Right cardiac atrium (tissue), 5 donors: ENCODE measurements around the gene ZNF611. TPM values are rescaled to one million over a fixed set of nuclear protein-coding genes. Genes with fewer than 3 reads are reported as not detected.
"Not testable (repeated sequence)": the region's sequence is repeated elsewhere in the genome, so short reads cannot be mapped to it uniquely, and the experiment has no call there.

Experiments
- ATAC-seq, 2 donors: fragments of 200-7000 bp; cut with Tn5 transposase; one replicate each; pipeline versions ENCODE4 v1.8.0 to v1.9.1; 2020; ENCODE audit warnings: moderate library complexity in 2 of 2, mild to moderate bottlenecking in 1 of 2
- DNase-seq, 3 donors: peaks; one replicate each; pipeline ENCODE4 v3.0.0-alpha.2; 2020
- H3K27ac ChIP-seq: one replicate; pipeline ENCODE4 v1.5.1; 2013; ENCODE audit warnings: mild to moderate bottlenecking, low read length, control low read depth, moderate library complexity
- H3K27me3 ChIP-seq: one replicate; pipeline ENCODE4 v1.6.1; 2013; ENCODE audit not compliant: control insufficient read depth, insufficient read depth
- H3K4me1 ChIP-seq: one replicate; pipeline ENCODE4 v1.6.1; 2013; ENCODE audit warnings: low read length; ENCODE audit not compliant: control insufficient read depth, insufficient read depth
- H3K4me3 ChIP-seq: one replicate; pipeline ENCODE4 v1.5.1; 2013; ENCODE audit warnings: low read length, control low read depth
- H3K9me3 ChIP-seq: one replicate; pipeline ENCODE4 v1.6.1; 2013; ENCODE audit warnings: low read length; ENCODE audit not compliant: control insufficient read depth
- WGBS: extraction: QIAGEN DNeasy Blood & Tissue Kit; methylation state at CpG from one replicate; pipeline ENCODE4 v1.1.7; 2013; 5-methylcytosine and 5-hydroxymethylcytosine counted together
- intact Hi-C, 4 donors: fragments of 100-400 bp; cut with DNase I; formaldehyde crosslinking; loops; one replicate each; pipeline versions ENCODE4 v1.11.0 to v1.14.0; 2022 to 2023
- polyA plus RNA-seq: library from polyadenylated mRNA; stranded (reverse); fragments of 200-250 nt; gene quantifications from one replicate; pipeline ENCODE4 v1.2.3, GENCODE V29; 2013
- total RNA-seq, 4 donors: library from RNA; stranded (reverse); fragmentation: NEBNext Ultra II Directional; extraction: Animal tissue kit (Norgen Biotek cat#: 25700); gene quantifications; one replicate each; pipeline ENCODE4 v1.2.1, GENCODE V29; 2021
- donor health status: healthy with polysubstance abuse.
- donor health status: DM: no; HTN: yes; CAD: no.
- donor health status: DM: no; HTN: no; CAD: no.
- donor health status: DM: no; HTN: yes; CAD: no; lungs with severe emphysema.
- donor health status: DM: yes; HTN: yes; CAD: no.

ZNF611 gene
- total and polyA plus RNA-seq, 5 donors = 5.9 to 12.1 (median 8.9) TPM

DNA sequence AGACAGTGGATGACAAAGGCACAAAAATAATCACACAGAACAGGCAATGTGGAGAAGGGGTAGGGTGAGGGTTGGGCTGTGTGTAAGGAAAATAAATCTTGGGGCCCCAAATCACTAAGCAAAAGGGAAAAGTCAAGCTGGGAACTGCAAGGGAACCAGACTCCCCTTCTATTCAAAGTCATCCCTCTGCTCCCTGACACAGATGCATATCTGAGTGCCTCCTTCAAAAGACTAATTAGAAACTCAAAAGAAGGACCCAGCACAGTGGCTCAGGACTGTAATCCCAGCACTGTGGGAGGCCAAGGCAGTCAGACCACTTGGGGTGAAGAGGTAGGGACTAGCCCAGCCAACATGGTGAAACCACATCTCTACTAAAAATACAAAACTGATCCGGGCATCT lies 18.3 kb downstream of the ZNF611 start:
- no peak for DNase-seq
- H3K4me3 ChIP-seq = no peak overlapping the region
- ATAC-seq = no peak
- H3K27me3 ChIP-seq = no peaks in the 10 kb centered on the region
- no peak overlapping the region for H3K27ac ChIP-seq
- intact Hi-C loops = no loop called here
- H3K9me3 ChIP-seq = no peaks in the 10 kb centered on the region
- 80% methylated on average over 1 of the region's 1 CpG for WGBS
- H3K4me1 ChIP-seq = no peaks in the 10 kb centered on the region

DNA sequence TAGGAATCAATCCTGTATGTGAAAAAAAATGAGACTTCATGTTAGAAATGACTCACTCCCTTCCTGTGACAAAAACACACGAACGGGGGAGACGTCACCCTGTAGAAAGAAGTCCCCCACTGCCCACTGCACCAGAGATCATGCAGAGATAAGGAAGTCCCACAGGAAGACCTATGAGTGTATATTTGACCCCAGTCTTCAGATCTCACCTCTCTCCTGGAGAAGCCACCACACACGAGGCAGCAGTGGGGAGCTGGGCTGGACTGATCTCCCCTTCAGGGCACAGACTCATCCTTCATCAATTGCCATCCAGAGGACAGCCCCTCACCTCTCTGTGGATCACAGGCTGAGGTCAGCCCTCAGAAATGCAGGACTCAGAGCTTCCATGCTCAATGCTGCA lies 18.9 kb downstream of the ZNF611 start:
- intact Hi-C loops, H3K27ac ChIP-seq, H3K4me1 ChIP-seq, H3K4me3 ChIP-seq, DNase-seq, ATAC-seq, H3K27me3 ChIP-seq, H3K9me3 ChIP-seq: not testable (repeated sequence)
- WGBS = 51% methylated on average over 4 of the region's 4 CpGs

GRCh38 chr19:52715330-52715729 lies 19.5 kb downstream of the ZNF611 start:
- H3K4me3 ChIP-seq, H3K4me1 ChIP-seq, H3K27me3 ChIP-seq, DNase-seq, ATAC-seq, intact Hi-C loops, H3K9me3 ChIP-seq, H3K27ac ChIP-seq: not testable (repeated sequence)
- WGBS = 75% methylated on average over 5 of the region's 5 CpGs

DNA sequence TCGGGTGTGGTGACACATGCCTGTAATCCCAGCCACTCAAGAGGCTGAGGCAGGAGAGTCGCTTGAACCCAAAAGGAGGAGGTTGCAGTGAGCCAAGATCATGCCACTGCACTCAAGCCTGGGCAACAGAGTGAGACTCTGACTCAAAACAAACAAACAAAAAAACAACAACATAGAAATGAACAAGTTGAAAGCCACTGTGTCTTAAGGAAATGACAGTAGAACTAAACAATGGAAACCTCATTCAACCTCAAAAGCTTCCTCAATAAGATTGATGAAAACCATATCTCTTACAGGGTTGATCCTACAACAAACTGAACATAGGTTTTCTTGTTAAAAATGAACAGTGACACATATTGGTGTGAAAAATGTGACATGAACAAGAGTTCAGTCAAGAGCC lies 21.8 kb downstream of the ZNF611 start:
- H3K9me3 ChIP-seq, intact Hi-C loops, H3K27ac ChIP-seq, ATAC-seq, H3K27me3 ChIP-seq, H3K4me3 ChIP-seq, H3K4me1 ChIP-seq, DNase-seq: not testable (repeated sequence)
- 97% methylated on average over 2 of the region's 2 CpGs for WGBS

GRCh38 chr19:52711661-52712060 lies 23.2 kb downstream of the ZNF611 start:
- DNase-seq, H3K27me3 ChIP-seq, H3K9me3 ChIP-seq, H3K4me1 ChIP-seq, H3K4me3 ChIP-seq, intact Hi-C loops, ATAC-seq, H3K27ac ChIP-seq: not testable (repeated sequence)
- 95% methylated on average over 3 of the region's 3 CpGs for WGBS

DNA sequence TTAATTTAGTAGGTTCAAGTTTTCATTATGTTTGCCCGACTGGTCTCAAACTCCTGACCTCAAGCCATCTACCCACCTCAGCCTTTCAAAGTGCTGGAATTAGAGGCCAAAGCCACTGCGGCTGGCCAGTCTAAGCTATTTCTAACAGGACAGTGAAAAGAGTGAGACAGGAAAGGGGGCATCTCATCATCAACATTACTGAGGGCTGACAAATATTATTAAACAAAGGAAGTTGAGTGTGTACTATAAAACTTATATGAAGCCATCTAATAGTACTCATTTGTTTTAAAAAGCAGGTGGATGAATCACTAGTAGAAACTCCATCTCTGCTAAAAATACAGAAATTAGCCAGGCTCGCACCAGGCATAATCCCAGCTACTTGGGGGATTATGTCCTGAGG lies 24.3 kb downstream of the ZNF611 start:
- no peak for ATAC-seq
- Histone ChIP-seq H3K27ac (no peak overlapping the region), H3K4me1 (no peaks in the 10 kb centered on the region), H3K4me3 (no peak overlapping the region), H3K27me3 (no peaks in the 10 kb centered on the region), H3K9me3 (no peaks in the 10 kb centered on the region)
- 97% methylated on average over 3 of the region's 3 CpGs for WGBS
- intact Hi-C loops = no loop called here
- DNase-seq = no peak

GRCh38 chr19:52705615-52706014 lies 29.2 kb downstream of the ZNF611 start:
- H3K4me3 ChIP-seq, H3K27me3 ChIP-seq, H3K27ac ChIP-seq, ATAC-seq, H3K9me3 ChIP-seq, DNase-seq, H3K4me1 ChIP-seq, intact Hi-C loops: not testable (repeated sequence)
- WGBS = 97% methylated on average over 3 of the region's 3 CpGs

GRCh38 chr19:52703917-52704316 lies 30.9 kb downstream of the ZNF611 start:
- no peaks in the 10 kb centered on the region for H3K9me3 ChIP-seq
- H3K4me3 ChIP-seq = no peak overlapping the region
- H3K27ac ChIP-seq = no peak overlapping the region
- DNase-seq = no peak
- H3K27me3 ChIP-seq = no peaks in the 10 kb centered on the region
- intact Hi-C loops = no loop called here
- no peaks in the 10 kb centered on the region for H3K4me1 ChIP-seq
- no peak for ATAC-seq
- 97% methylated on average over 4 of the region's 4 CpGs for WGBS

DNA sequence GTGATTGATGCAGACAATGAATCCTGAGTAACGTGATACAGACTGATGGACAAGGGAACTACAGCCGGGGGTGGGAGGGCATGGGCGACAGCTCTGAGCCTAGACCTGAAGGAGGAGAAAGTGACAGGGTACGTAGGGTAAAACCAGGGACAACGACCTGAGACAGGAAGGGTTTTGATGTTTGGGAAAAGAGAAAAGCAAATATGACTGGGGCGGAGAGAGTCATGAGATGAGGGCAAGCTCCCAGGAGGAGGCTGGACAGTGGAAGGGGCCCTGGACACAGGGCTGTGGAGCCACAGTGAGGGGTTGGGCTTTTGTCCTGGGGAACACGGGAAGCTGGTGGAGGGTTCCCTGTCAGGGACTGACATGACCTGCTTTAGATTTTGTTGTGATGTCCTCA lies 34.2 kb downstream of the ZNF611 start:
- 77% methylated on average over 7 of the region's 7 CpGs for WGBS
- no peak for DNase-seq
- Histone ChIP-seq H3K4me1 (no peaks in the 10 kb centered on the region), H3K9me3 (no peaks in the 10 kb centered on the region), H3K4me3 (no peak overlapping the region), H3K27ac (no peak overlapping the region), H3K27me3 (no peaks in the 10 kb centered on the region)
- ATAC-seq = no peak
- intact Hi-C loops = no loop called here

DNA sequence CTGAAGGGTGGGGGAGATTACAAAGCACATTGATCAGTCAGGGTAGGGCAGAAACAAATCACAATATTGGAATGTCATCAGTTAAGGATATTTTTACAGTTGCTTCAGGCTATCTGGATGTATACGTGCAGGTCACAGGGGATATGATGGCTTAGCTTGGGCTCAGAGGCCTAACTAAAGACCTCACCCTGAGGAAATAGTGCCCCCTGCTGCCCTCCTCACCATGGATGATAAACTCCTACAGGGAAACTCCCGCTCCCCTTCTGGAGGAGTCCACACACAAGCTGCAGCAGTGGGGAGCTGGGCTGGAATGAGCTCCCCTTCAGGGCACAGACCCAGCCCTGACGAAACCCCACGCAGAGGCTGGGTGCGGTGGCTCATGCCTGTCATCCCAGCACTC lies 35.3 kb downstream of the ZNF611 start:
- peak in 1 of 3 donors; percentile 53 for DNase-seq
- H3K4me3 ChIP-seq, H3K27ac ChIP-seq, H3K4me1 ChIP-seq, H3K27me3 ChIP-seq, intact Hi-C loops, H3K9me3 ChIP-seq: not testable (repeated sequence)
- ATAC-seq = peak in 1 of 2 donors; percentile 53
- WGBS = 72% methylated on average over 5 of the region's 5 CpGs

- whole genome bisulfite sequencing = 21% methylated on average over 1 of the region's 1 CpG
- H3K9me3 ChIP-seq = no peaks in the 10 kb centered on the region
- H3K4me1 ChIP-seq = no peaks in the 10 kb centered on the region
- intact Hi-C loops = no loop called here
- no peak overlapping the region for H3K27ac ChIP-seq
- DNase-seq = no peak
- H3K27me3 ChIP-seq = no peaks in the 10 kb centered on the region
- no peak for ATAC-seq
- H3K4me3 ChIP-seq = no peak overlapping the region
These were observed 38.8 kb downstream of the ZNF611 start for GRCh38 chr19:52695996-52696395.

DNA sequence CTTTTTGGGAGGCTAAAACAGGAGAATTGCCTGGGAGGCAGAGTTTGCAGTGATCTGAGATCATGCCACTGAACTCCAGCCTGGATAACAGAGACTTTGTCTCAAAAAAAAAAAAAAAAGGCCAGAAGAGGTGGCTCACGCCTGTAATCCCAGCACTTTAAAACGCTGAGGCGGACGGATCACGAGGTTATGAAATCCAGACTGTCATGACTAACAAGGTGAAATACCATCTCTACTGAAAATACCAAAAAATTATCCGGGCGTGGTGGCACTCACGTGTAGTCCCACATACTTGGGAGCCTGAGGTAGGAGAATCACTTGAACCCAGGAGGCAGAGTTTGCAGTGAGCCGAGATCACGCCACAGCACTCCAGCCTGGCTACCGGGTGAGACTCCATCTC lies 39.9 kb downstream of the ZNF611 start:
- H3K27me3 ChIP-seq = no peaks in the 10 kb centered on the region
- no peak overlapping the region for H3K27ac ChIP-seq
- ATAC-seq (no peak), DNase-seq (no peak)
- intact Hi-C loops = no loop called here
- H3K4me1 ChIP-seq = no peaks in the 10 kb centered on the region
- no peaks in the 10 kb centered on the region for H3K9me3 ChIP-seq
- WGBS = 99% methylated on average over 11 of the region's 11 CpGs
- no peak overlapping the region for H3K4me3 ChIP-seq
